CD14-positive monocyte (primary cell): ENCODE measurements around the gene MICOS13. TPM values are rescaled to one million over a fixed set of nuclear protein-coding genes. Genes with fewer than 3 reads are reported as not detected.

Source experiments
- DNase-seq, 3 donors: peaks; one replicate each; pipeline ENCODE4 v3.0.0-alpha.2; 2011 to 2022
- H2AFZ ChIP-seq: 2 replicates; pipeline ENCODE4 v1.6.0; 2012; ENCODE audit warnings: mild to moderate bottlenecking, low read depth, low read length, inconsistent platforms; ENCODE audit not compliant: insufficient read depth, poor library complexity, severe bottlenecking
- H3K27ac ChIP-seq, 2 donors: 1 replicate in 1 of 2; 2 replicates in 1 of 2; pipeline ENCODE4 v1.5.1; 2012 to 2013; ENCODE audit warnings: low read length in 2 of 2, control low read depth in 1 of 2, inconsistent platforms in 1 of 2, low read depth in 1 of 2, mild to moderate bottlenecking in 1 of 2
- H3K27me3 ChIP-seq, 2 donors: one replicate each; pipeline versions ENCODE4 v1.6.0 to v1.6.1; 2011 to 2013; ENCODE audit warnings: low read length in 2 of 2; ENCODE audit not compliant: control insufficient read depth in 2 of 2, insufficient read depth in 2 of 2
- H3K36me3 ChIP-seq, 2 donors: replicated peaks in 1 of 2; 1 replicate in 1 of 2; 2 replicates in 1 of 2; pipeline versions ENCODE4 v1.5.1 to v1.6.1; 2012 to 2013; ENCODE audit warnings: low read length in 2 of 2, control low read depth in 1 of 2, inconsistent platforms in 1 of 2, mild to moderate bottlenecking in 1 of 2; ENCODE audit not compliant: insufficient read depth in 2 of 2, control insufficient read depth in 1 of 2
- H3K4me1 ChIP-seq, 2 donors: 1 replicate in 1 of 2; 2 replicates in 1 of 2; pipeline versions ENCODE4 v1.5.1 to v1.6.1; 2012 to 2013; ENCODE audit warnings: low read length in 2 of 2, control low read depth in 1 of 2, inconsistent platforms in 1 of 2, mild to moderate bottlenecking in 1 of 2, moderate library complexity in 1 of 2; ENCODE audit not compliant: insufficient read depth in 2 of 2, control insufficient read depth in 1 of 2
- H3K4me2 ChIP-seq: replicated peaks from 2 replicates; pipeline ENCODE3; 2012; ENCODE audit warnings: low read length, moderate library complexity, mild to moderate bottlenecking; ENCODE audit not compliant: poor library complexity, severe bottlenecking; ENCODE audit errors: extremely low read depth
- H3K4me3 ChIP-seq, 3 experiments: fragments of 200-600 bp in 1 of 3; sonication (generic) in 1 of 3; replicated peaks in 1 of 3; 1 replicate in 2 of 3; 2 replicates in 1 of 3; pipeline ENCODE4 v1.5.1; 2011 to 2013; ENCODE audit warnings: low read length in 3 of 3, mild to moderate bottlenecking in 3 of 3, control low read depth in 2 of 3, low read depth in 2 of 3, inconsistent platforms in 1 of 3, moderate library complexity in 1 of 3
- H3K79me2 ChIP-seq: 2 replicates; pipeline ENCODE4 v1.6.0; 2012; ENCODE audit warnings: mild to moderate bottlenecking, control low read depth, inconsistent platforms, low read length, moderate library complexity; ENCODE audit not compliant: insufficient read depth
- H3K9ac ChIP-seq: 2 replicates; pipeline ENCODE4 v1.6.0; 2017; ENCODE audit warnings: low read length, mild to moderate bottlenecking; ENCODE audit not compliant: insufficient read depth, poor library complexity, severe bottlenecking
- H3K9me3 ChIP-seq, 2 donors: replicated peaks in 1 of 2; 1 replicate in 1 of 2; 2 replicates in 1 of 2; pipeline versions ENCODE4 v1.5.1 to v1.6.1; 2012 to 2013; ENCODE audit warnings: low read length in 2 of 2, control low read depth in 1 of 2; ENCODE audit not compliant: control insufficient read depth in 1 of 2, insufficient read depth in 1 of 2
- H4K20me1 ChIP-seq: 2 replicates; pipeline ENCODE4 v1.6.0; 2012; ENCODE audit warnings: mild to moderate bottlenecking, low read length, control low read depth, moderate library complexity; ENCODE audit not compliant: insufficient read depth
- H3K27ac Mint-ChIP-seq, 7 donors: one replicate each; pipeline ENCODE4 v1.8.0; 2020; ENCODE audit warnings: mild to moderate bottlenecking in 7 of 7, mixed read lengths in 7 of 7, moderate library complexity in 6 of 7, inconsistent platforms in 2 of 7
- H3K27me3 Mint-ChIP-seq, 3 donors: one replicate each; pipeline ENCODE4 v1.8.0; 2021 to 2022; ENCODE audit warnings: low read depth in 3 of 3, mild to moderate bottlenecking in 3 of 3, mixed read lengths in 3 of 3, moderate library complexity in 3 of 3, inconsistent platforms in 1 of 3
- H3K36me3 Mint-ChIP-seq, 2 donors: one replicate each; pipeline ENCODE4 v1.8.0; 2020; ENCODE audit warnings: mixed read lengths in 2 of 2, inconsistent platforms in 1 of 2, mild to moderate bottlenecking in 1 of 2
- H3K4me1 Mint-ChIP-seq: one replicate; pipeline ENCODE4 v1.8.0; 2020; ENCODE audit warnings: mild to moderate bottlenecking, mixed read lengths
- H3K4me3 Mint-ChIP-seq, 2 donors: one replicate each; pipeline ENCODE4 v1.8.0; 2020; ENCODE audit warnings: mild to moderate bottlenecking in 2 of 2, mixed read lengths in 2 of 2, moderate library complexity in 1 of 2
- H3K9me3 Mint-ChIP-seq, 7 donors: one replicate each; pipeline ENCODE4 v1.8.0; 2020 to 2022; ENCODE audit warnings: mixed read lengths in 7 of 7, mild to moderate bottlenecking in 6 of 7, moderate library complexity in 6 of 7, inconsistent platforms in 2 of 7
- CTCF ChIP-seq: fragments of 200-600 bp; IDR thresholded peaks from one replicate; pipeline ENCODE4 v1.8.0; 2022; ENCODE audit warnings: antibody characterized with exemption, mild to moderate bottlenecking
- WGBS: methylation state at CpG from one replicate; pipeline ENCODE4 v1.1.5; 2013; ENCODE audit warnings: missing lambda C conversion rate; ENCODE audit not compliant: insufficient coverage; 5-methylcytosine and 5-hydroxymethylcytosine counted together
- intact Hi-C, 2 donors: fragments of 100-400 bp; cut with micrococcal nuclease; formaldehyde crosslinking; loops; one replicate each; pipeline versions ENCODE4 v1.15.0 to v1.15.1; 2023
- polyA plus RNA-seq, 3 donors: library from polyadenylated mRNA; depleted of rRNA in 1 of 3; unstranded in 2 of 3; stranded (reverse) in 1 of 3; fragments of 300-500 nt in 2 of 3; fragments of >200 nt in 1 of 3; fragmentation: Illumina TruSeq in 2 of 3; gene quantifications; 1 replicate in 2 of 3; 2 replicates in 1 of 3; pipeline ENCODE4 v1.2.3, GENCODE V29; 2012 to 2021

MICOS13 gene
- polyA plus RNA-seq, 3 donors: 22.5 to 82.7 (median 78.6) TPM

DNA sequence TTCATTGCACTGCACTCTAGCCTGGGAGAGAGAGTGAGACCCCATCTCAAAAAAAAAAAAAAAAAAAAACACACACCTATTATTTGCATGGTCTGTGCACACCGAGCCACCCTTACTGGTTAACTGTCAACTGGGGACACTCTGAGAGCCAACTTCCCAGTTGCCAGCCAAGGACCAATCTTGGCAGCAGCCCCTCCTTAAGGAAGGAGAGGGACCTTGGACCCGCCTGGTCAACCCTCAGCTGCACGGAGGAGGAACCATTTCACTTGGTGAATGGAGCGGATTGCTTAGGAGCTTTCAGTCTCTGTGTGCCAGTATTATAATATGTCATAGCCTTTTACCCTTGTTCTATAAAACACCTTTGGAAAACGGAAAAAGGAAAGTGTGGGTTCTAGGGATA is 24.9 kb downstream of the MICOS13 start:
- no peak overlapping the region for H3K4me3 ChIP-seq
- H3K27ac ChIP-seq: no peak overlapping the region
- H3K79me2 ChIP-seq: peaks cover 4% of the 10 kb centered on the region
- no peak for TF ChIP-seq CTCF
- no peak overlapping the region for H2AFZ ChIP-seq
- peaks cover 69% of the 10 kb centered on the region for H4K20me1 ChIP-seq
- H3K27ac Mint-ChIP-seq: peak overlapping the region in 1 of 7 donors; percentile 10
- H3K36me3 Mint-ChIP-seq: peaks cover 82 to 98% of the 10 kb centered on the region in 2 donors
- no peaks in the 10 kb centered on the region for H3K27me3 ChIP-seq
- H3K4me3 Mint-ChIP-seq: no peak overlapping the region
- H3K27me3 Mint-ChIP-seq: no peaks in the 10 kb centered on the region
- H3K9ac ChIP-seq: no peak overlapping the region
- intact Hi-C loops: no loop called here
- no peaks in the 10 kb centered on the region for H3K4me1 ChIP-seq
- H3K9me3 ChIP-seq: no peaks in the 10 kb centered on the region
- WGBS: 80% methylated on average over 1 of the region's 5 CpGs
- no peaks in the 10 kb centered on the region for H3K4me1 Mint-ChIP-seq
- no peaks in the 10 kb centered on the region for H3K9me3 Mint-ChIP-seq
- H3K4me2 ChIP-seq: no peak overlapping the region
- H3K36me3 ChIP-seq: peaks cover 88 to 98% of the 10 kb centered on the region in 2 donors
- no peak for DNase-seq

GRCh38 chr19:5654931-5655330 is 25.4 kb downstream of the MICOS13 start:
- no peak overlapping the region for H3K9ac ChIP-seq
- H3K27ac ChIP-seq: no peak overlapping the region
- H3K9me3 ChIP-seq: no peaks in the 10 kb centered on the region
- H3K27ac Mint-ChIP-seq: peak overlapping the region in 2 of 7 donors; percentile 10 to 12
- H3K4me3 ChIP-seq: no peak overlapping the region
- H3K36me3 ChIP-seq: peaks cover 88 to 98% of the 10 kb centered on the region in 2 donors
- peaks cover 84 to 98% of the 10 kb centered on the region in 2 donors for H3K36me3 Mint-ChIP-seq
- no peak overlapping the region for H3K4me2 ChIP-seq
- WGBS: 100% methylated on average over 2 of the region's 5 CpGs
- H4K20me1 ChIP-seq: peaks cover 68% of the 10 kb centered on the region
- no peaks in the 10 kb centered on the region for H3K27me3 Mint-ChIP-seq
- peaks cover 4% of the 10 kb centered on the region for H3K79me2 ChIP-seq
- no peak for TF ChIP-seq CTCF
- H3K4me1 ChIP-seq: no peaks in the 10 kb centered on the region
- no peak overlapping the region for H3K4me3 Mint-ChIP-seq
- intact Hi-C loops: no loop called here
- H3K9me3 Mint-ChIP-seq: no peaks in the 10 kb centered on the region
- H3K27me3 ChIP-seq: no peaks in the 10 kb centered on the region
- no peaks in the 10 kb centered on the region for H3K4me1 Mint-ChIP-seq
- no peak for DNase-seq
- no peak overlapping the region for H2AFZ ChIP-seq
